B cell (primary cell): ENCODE results near the gene ASB2. TPM values are rescaled to one million over a fixed set of nuclear protein-coding genes. Genes with fewer than 3 reads are reported as not detected.

Experiments
- ATAC-seq: fragments of 200-7000 bp; cut with Tn5 transposase; one replicate; pipeline ENCODE4 v1.10.0; 2021; ENCODE audit warnings: low read depth, mild to moderate bottlenecking, moderate number of reproducible peaks, moderate library complexity
- CTCF ChIA-PET: fragments of 350-600 bp; sonication (Branson Sonifier 250); formaldehyde crosslinking; loops from one replicate; lab custom pipeline; 2021; ENCODE audit warnings: antibody characterized with exemption, inconsistent platforms; lab: Charles Lee
- POLR2A ChIA-PET: fragments of 350-600 bp; sonication (Branson Sonifier 250); formaldehyde crosslinking; loops from one replicate; lab custom pipeline; 2021; ENCODE audit warnings: antibody characterized with exemption; lab: Charles Lee
- DNase-seq: peaks from one replicate; pipeline ENCODE4 v3.0.0; 2013
- H2AFZ ChIP-seq: 2 replicates; pipeline ENCODE4 v1.6.1; 2012; ENCODE audit warnings: mild to moderate bottlenecking, low read depth, low read length; ENCODE audit not compliant: insufficient read depth, poor library complexity, severe bottlenecking
- H3K27ac ChIP-seq, 2 donors: 1 replicate in 1 of 2; 2 replicates in 1 of 2; pipeline ENCODE4 v1.5.1; 2012 to 2013; ENCODE audit warnings: low read length in 2 of 2, mild to moderate bottlenecking in 2 of 2, moderate library complexity in 1 of 2
- H3K27me3 ChIP-seq, 4 experiments: fragments of 200-600 bp in 1 of 4; sonication (generic) in 1 of 4; replicated peaks in 1 of 4; 1 replicate in 2 of 4; 2 replicates in 2 of 4; pipeline versions ENCODE4 v1.6.1 to v1.7.0; 2013 to 2016; ENCODE audit warnings: low read length in 3 of 4, mild to moderate bottlenecking in 2 of 4, mixed read lengths in 1 of 4, moderate library complexity in 1 of 4; ENCODE audit not compliant: insufficient read depth in 4 of 4, control insufficient read depth in 3 of 4; ENCODE audit errors: control extremely low read depth in 1 of 4
- H3K36me3 ChIP-seq, 2 experiments: replicated peaks in 1 of 2; 1 replicate in 1 of 2; 2 replicates in 1 of 2; pipeline versions ENCODE4 v1.6.1 to v1.7.1; 2013; ENCODE audit warnings: low read length in 1 of 2; ENCODE audit not compliant: insufficient read depth in 2 of 2, control insufficient read depth in 1 of 2; ENCODE audit errors: control extremely low read depth in 1 of 2, extremely low read depth in 1 of 2
- H3K4me1 ChIP-seq, 2 donors: fragments of 200-600 bp in 1 of 2; sonication (generic) in 1 of 2; 1 replicate in 1 of 2; 2 replicates in 1 of 2; pipeline versions ENCODE4 v1.5.1 to v1.6.1; 2013 to 2017; ENCODE audit warnings: low read length in 2 of 2; ENCODE audit not compliant: control insufficient read depth in 2 of 2, insufficient read depth in 2 of 2
- H3K4me2 ChIP-seq: replicated peaks from 2 replicates; pipeline ENCODE3; 2012; ENCODE audit warnings: mild to moderate bottlenecking, low read depth, low read length; ENCODE audit not compliant: poor library complexity, severe bottlenecking
- H3K4me3 ChIP-seq, 5 experiments: fragments of 200-600 bp in 1 of 5; sonication (generic) in 1 of 5; 1 replicate in 3 of 5; 2 replicates in 2 of 5; pipeline versions ENCODE4 v1.5.1 to v1.7.0; 2011 to 2016; ENCODE audit warnings: low read length in 4 of 5, mild to moderate bottlenecking in 4 of 5, low read depth in 2 of 5, control low read depth in 1 of 5, moderate library complexity in 1 of 5; ENCODE audit not compliant: insufficient read depth in 1 of 5; ENCODE audit errors: control extremely low read depth in 1 of 5, extremely low read depth in 1 of 5
- H3K79me2 ChIP-seq: fragments of 200-600 bp; sonication (generic); one replicate; pipeline ENCODE4 v1.6.0; 2016; ENCODE audit warnings: low read length; ENCODE audit not compliant: control insufficient read depth, insufficient read depth
- H3K9ac ChIP-seq: fragments of 200-600 bp; sonication (generic); 2 replicates; pipeline ENCODE4 v1.6.1; 2017; ENCODE audit warnings: mild to moderate bottlenecking, low read length, moderate library complexity
- H3K9me3 ChIP-seq, 3 donors: one replicate each; pipeline versions ENCODE4 v1.6.1 to v1.7.1; 2013; ENCODE audit warnings: low read length in 2 of 3; ENCODE audit not compliant: control insufficient read depth in 2 of 3, insufficient read depth in 1 of 3; ENCODE audit errors: control extremely low read depth in 1 of 3
- H4K20me1 ChIP-seq: 2 replicates; pipeline ENCODE4 v1.6.0; 2012; ENCODE audit warnings: mild to moderate bottlenecking, low read length; ENCODE audit not compliant: insufficient read depth, control insufficient read depth, poor library complexity, severe bottlenecking
- H3K27ac Mint-ChIP-seq: one replicate; pipeline ENCODE4 v1.8.0; 2021; ENCODE audit warnings: mixed read lengths
- H3K27me3 Mint-ChIP-seq: one replicate; pipeline ENCODE4 v1.8.0; 2021; ENCODE audit warnings: mixed read lengths
- H3K4me1 Mint-ChIP-seq: one replicate; pipeline ENCODE4 v1.8.0; 2021; ENCODE audit warnings: mixed read lengths
- H3K4me3 Mint-ChIP-seq: one replicate; pipeline ENCODE4 v1.8.0; 2021; ENCODE audit warnings: mixed read lengths
- H3K9me3 Mint-ChIP-seq: one replicate; pipeline ENCODE4 v1.8.0; 2022; ENCODE audit warnings: mixed read lengths; ENCODE audit not compliant: insufficient read depth
- EZH2 ChIP-seq: IDR thresholded peaks from 2 replicates; pipeline ENCODE4 v1.6.1; 2012; ENCODE audit warnings: borderline replicate concordance, low read depth, mild to moderate bottlenecking, moderate library complexity, low read length; ENCODE audit not compliant: insufficient read depth, poor library complexity, severe bottlenecking
- WGBS: methylation state at CpG from one replicate; pipeline ENCODE4 v1.1.5; 2013; ENCODE audit warnings: missing lambda C conversion rate; ENCODE audit not compliant: insufficient coverage; 5-methylcytosine and 5-hydroxymethylcytosine counted together
- intact Hi-C: fragments of 100-400 bp; cut with micrococcal nuclease; formaldehyde crosslinking; loops from one replicate; pipeline ENCODE4 v1.10.0; 2022
- polyA plus RNA-seq: library from polyadenylated mRNA; depleted of rRNA; stranded (reverse); fragments of >200 nt; gene quantifications from 2 replicates; pipeline ENCODE4 v1.2.3, GENCODE V29; 2012
- total RNA-seq, 2 donors: library from RNA; stranded (reverse); fragments of 120-200 nt in 1 of 2; gene quantifications; 1 replicate in 1 of 2; 2 replicates in 1 of 2; pipeline versions ENCODE4 v1.2.3 to v1.2.4, GENCODE V29; 2013 to 2022
- TF ChIP-seq, protein P1 (sequence below): fragments of 200-600 bp; IDR thresholded peaks from one replicate; pipeline ENCODE4 v1.8.0; 2022; ENCODE audit warnings: antibody characterized with exemption, mild to moderate bottlenecking

The ASB2 gene
- total and polyA plus RNA-seq, 2 donors (not counting 1 experiment from before 2014, with no cell fraction given): 1.5 to 2.7 TPM

DNA sequence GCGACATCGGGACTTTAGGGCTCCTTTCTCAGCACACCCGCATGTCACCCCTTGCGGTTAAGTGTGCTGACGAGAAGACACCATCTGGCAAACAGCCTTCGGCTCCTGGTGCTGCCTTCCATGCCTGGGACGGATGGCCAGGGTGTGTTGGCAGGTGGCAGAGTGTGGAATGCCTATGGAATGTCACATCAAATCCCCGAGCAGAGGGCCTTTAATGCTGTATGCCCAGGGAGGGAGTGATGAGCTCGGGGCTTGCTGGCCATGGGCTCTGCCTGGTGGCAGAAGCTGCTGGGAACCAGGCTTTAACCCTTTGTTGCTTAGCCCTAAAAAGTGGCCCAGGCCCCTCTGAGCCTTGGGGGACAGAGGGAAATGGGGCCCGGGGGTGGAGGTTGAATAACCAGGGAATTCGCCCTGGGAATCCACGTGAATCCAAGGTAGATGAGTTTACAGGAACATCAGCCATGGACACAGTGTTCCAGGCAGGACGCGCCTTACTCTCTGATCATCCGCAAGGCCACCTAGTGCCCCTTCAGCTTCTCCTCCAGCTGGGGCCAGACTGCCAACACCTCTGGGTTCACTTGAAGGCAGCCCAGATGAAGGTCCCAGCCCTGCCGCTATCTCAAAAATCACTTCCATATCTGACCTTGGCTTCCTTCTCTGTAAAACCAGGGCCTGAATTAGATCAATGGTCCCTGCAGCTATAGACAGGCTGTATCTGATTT, 31.9 kb downstream of the ASB2 start:
- CTCF ChIA-PET: interaction anchor here (0.8 to 22.1 kb wide), 4 partner anchors 8 to 192 kb away, joined by 3 to 1036 read pairs (median 186); partner anchors contain the start of genes ASB2 and CCDC197
- H3K9me3 Mint-ChIP-seq: no peaks in the 10 kb centered on the region
- peaks cover 3% of the 10 kb centered on the region for H3K27me3 Mint-ChIP-seq
- no peaks in the 10 kb centered on the region for H3K27me3 ChIP-seq
- 97% methylated on average over 16 of the region's 16 CpGs for WGBS
- no peak overlapping the region for H3K4me2 ChIP-seq
- intact Hi-C loops: loop anchor here (5.0 kb wide), 1 partner anchor 43 kb away; no protein-coding TSS in a partner anchor
- H3K9me3 ChIP-seq: no peaks in the 10 kb centered on the region
- H2AFZ ChIP-seq: no peak overlapping the region
- H3K4me3 Mint-ChIP-seq: no peak overlapping the region
- TF ChIP-seq, protein P1, sequence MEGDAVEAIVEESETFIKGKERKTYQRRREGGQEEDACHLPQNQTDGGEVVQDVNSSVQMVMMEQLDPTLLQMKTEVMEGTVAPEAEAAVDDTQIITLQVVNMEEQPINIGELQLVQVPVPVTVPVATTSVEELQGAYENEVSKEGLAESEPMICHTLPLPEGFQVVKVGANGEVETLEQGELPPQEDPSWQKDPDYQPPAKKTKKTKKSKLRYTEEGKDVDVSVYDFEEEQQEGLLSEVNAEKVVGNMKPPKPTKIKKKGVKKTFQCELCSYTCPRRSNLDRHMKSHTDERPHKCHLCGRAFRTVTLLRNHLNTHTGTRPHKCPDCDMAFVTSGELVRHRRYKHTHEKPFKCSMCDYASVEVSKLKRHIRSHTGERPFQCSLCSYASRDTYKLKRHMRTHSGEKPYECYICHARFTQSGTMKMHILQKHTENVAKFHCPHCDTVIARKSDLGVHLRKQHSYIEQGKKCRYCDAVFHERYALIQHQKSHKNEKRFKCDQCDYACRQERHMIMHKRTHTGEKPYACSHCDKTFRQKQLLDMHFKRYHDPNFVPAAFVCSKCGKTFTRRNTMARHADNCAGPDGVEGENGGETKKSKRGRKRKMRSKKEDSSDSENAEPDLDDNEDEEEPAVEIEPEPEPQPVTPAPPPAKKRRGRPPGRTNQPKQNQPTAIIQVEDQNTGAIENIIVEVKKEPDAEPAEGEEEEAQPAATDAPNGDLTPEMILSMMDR: no peak
- no peak for TF ChIP-seq EZH2
- H3K27ac ChIP-seq: no peak overlapping the region
- DNase-seq: no peak
- peaks cover 5 to 7% of the 10 kb centered on the region in 2 donors for H3K4me1 ChIP-seq
- peaks cover 6% of the 10 kb centered on the region for H3K4me1 Mint-ChIP-seq
- H4K20me1 ChIP-seq: no peaks in the 10 kb centered on the region
- POLR2A ChIA-PET: interaction anchor here (0.5 kb wide), 1 partner anchor 19 kb away, joined by 4 read pairs; no protein-coding TSS in a partner anchor
- H3K9ac ChIP-seq: no peak overlapping the region
- no peaks in the 10 kb centered on the region for H3K79me2 ChIP-seq
- no peak overlapping the region for H3K4me3 ChIP-seq
- H3K27ac Mint-ChIP-seq: no peak overlapping the region
- no peak for ATAC-seq
- H3K36me3 ChIP-seq: no peaks in the 10 kb centered on the region

DNA sequence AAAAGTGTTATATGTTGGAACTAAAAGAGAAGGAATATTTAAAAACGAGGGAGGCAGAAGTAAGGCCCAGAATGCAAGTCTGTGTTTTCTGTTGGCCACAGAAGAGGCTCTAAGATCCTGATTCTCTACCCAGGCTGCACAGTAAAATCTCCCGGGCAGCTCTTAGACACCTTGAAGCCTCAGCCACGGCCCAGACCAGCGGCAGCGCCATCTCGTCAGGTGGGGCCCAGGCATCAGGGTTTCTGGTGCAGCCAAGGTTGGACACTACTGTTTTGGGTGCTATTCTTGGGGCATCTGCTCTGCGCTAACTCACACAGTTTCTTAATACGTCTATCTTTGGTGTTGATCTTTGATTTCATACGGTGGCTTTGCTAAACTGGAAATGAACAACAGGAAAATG, 32.4 kb downstream of the ASB2 start:
- Mint-ChIP-seq H3K4me1 (peaks cover 9% of the 10 kb centered on the region), H3K9me3 (no peaks in the 10 kb centered on the region), H3K4me3 (no peak overlapping the region), H3K27ac (no peak overlapping the region), H3K27me3 (peaks cover 3% of the 10 kb centered on the region)
- Histone ChIP-seq H3K4me2 (no peak overlapping the region), H3K27ac (no peak overlapping the region), H3K79me2 (no peaks in the 10 kb centered on the region), H3K4me3 (no peak overlapping the region), H3K4me1 (peaks cover 5 to 11% of the 10 kb centered on the region in 2 donors), H2AFZ (no peak overlapping the region), H3K9me3 (peaks cover 0 to 3% (median 0%) of the 10 kb centered on the region in 3 donors), H3K9ac (no peak overlapping the region), H4K20me1 (no peaks in the 10 kb centered on the region), H3K27me3 (peaks cover 0 to 3% (median 0%) of the 10 kb centered on the region in 4 experiments), H3K36me3 (no peaks in the 10 kb centered on the region)
- ChIA-PET CTCF (interaction anchor here (1.4 to 22.1 kb wide), 3 partner anchors 23 to 193 kb away, joined by 4 to 1036 read pairs (median 367); partner anchors contain the start of genes ASB2 and CCDC197), POLR2A (interaction anchor here (0.5 to 0.8 kb wide), 2 partner anchors 12 to 19 kb away, joined by 4 read pairs; no protein-coding TSS in a partner anchor)
- ATAC-seq: no peak
- intact Hi-C loops: no loop called here
- DNase-seq: no peak
- 95% methylated on average over 7 of the region's 9 CpGs for WGBS
- no peak for TF ChIP-seq EZH2
- TF ChIP-seq, protein P1: no peak
